NCI-H2107 treated with DMSO at 0.1 percent for 48 hours (cell line): Measurements from ENCODE around the gene SUMF1.
A peak's percentile ranks its signal among the peaks of the same experiment; 100 is the strongest.

ENCODE experiments used
- DNase-seq: peaks from one replicate; lab custom pipeline; 2025; ENCODE audit not compliant: unreplicated experiment; lab: John Stamatoyannopoulos, UW

Gene SUMF1

GRCh38 chr3:4497843-4498324, 30.8 kb upstream of the SUMF1 start:
- DNase-seq: no peak

GRCh38 chr3:4497005-4497692, 30.1 kb upstream of the SUMF1 start:
- DNase-seq: no peak

GRCh38 chr3:4496087-4496452, 29.0 kb upstream of the SUMF1 start:
- DNase-seq: no peak

GRCh38 chr3:4495294-4496086, 28.4 kb upstream of the SUMF1 start:
- DNase-seq: no peak

- no peak for DNase-seq
These were observed 27.8 kb upstream of the SUMF1 start for GRCh38 chr3:4494895-4495264.

- DNase-seq: no peak
These were observed 27.1 kb upstream of the SUMF1 start for GRCh38 chr3:4493941-4494894.

- DNase-seq: peak; percentile 53
These were observed 26.2 kb upstream of the SUMF1 start, which contains the start of gene ITPR1 for GRCh38 chr3:4493014-4493940. TSS of gene ITPR1 (plus strand) at chr3:4493348. CDS start at chr3:4516492, 23,144 bp downstream.

GRCh38 chr3:4492208-4493013, 25.3 kb upstream of the SUMF1 start:
- no peak for DNase-seq

- no peak for DNase-seq
These were observed 24.8 kb upstream of the SUMF1 start for GRCh38 chr3:4491855-4492207.

GRCh38 chr3:4478261-4478660, 11.2 kb upstream of the SUMF1 start:
- DNase-seq: no peak

- DNase-seq: no peak
These were observed 9.4 kb upstream of the SUMF1 start for GRCh38 chr3:4476496-4476895.

GRCh38 chr3:4475804-4476203, 8.7 kb upstream of the SUMF1 start:
- DNase-seq: no peak

GRCh38 chr3:4474683-4475490, 7.8 kb upstream of the SUMF1 start:
- no peak for DNase-seq

GRCh38 chr3:4472766-4473165, 5.7 kb upstream of the SUMF1 start:
- no peak for DNase-seq

- DNase-seq: no peak
These were observed 5.2 kb upstream of the SUMF1 start for GRCh38 chr3:4472312-4472711.

GRCh38 chr3:4471907-4472306, 4.8 kb upstream of the SUMF1 start:
- no peak for DNase-seq

GRCh38 chr3:4467522-4467867, 426 bp upstream of the SUMF1 start:
- DNase-seq: no peak

GRCh38 chr3:4464576-4464975, 2.5 kb downstream of the SUMF1 start:
- DNase-seq: no peak
